SK-N-SH treated with all-trans-retinoic acid at 6 μM for 48 hours (cell line): ENCODE data around the gene ARL10.

Experiments used
- CSDC2 ChIP-seq: fragments of 250-450 bp; sonication (Bioruptor Pico); IDR thresholded peaks from 2 replicates; pipeline ENCODE4 v1.5.0; 2020; ENCODE audit warnings: mild to moderate bottlenecking, moderate library complexity
- POU6F1 ChIP-seq: fragments of 250-450 bp; sonication (Bioruptor Pico); IDR thresholded peaks from 2 replicates; pipeline ENCODE4 v1.8.0; 2021; ENCODE audit warnings: low read depth, mild to moderate bottlenecking, moderate library complexity, borderline replicate concordance
- PPARA ChIP-seq: fragments of 250-450 bp; sonication (Bioruptor Pico); IDR thresholded peaks from 2 replicates; pipeline ENCODE4 v1.5.0; 2020; ENCODE audit warnings: mild to moderate bottlenecking, borderline replicate concordance
- TSHZ2 ChIP-seq: fragments of 250-450 bp; sonication (Bioruptor Pico); IDR thresholded peaks from 2 replicates; pipeline ENCODE4 v1.5.0; 2020; ENCODE audit warnings: mild to moderate bottlenecking, moderate library complexity
- ZNF8 ChIP-seq: fragments of 450-650 bp; formaldehyde crosslinking; IDR thresholded peaks from 2 replicates; pipeline ENCODE4 v1.5.0; 2020; ENCODE audit warnings: mild to moderate bottlenecking, moderate library complexity

- TF ChIP-seq PPARA (CRISPR knock-in tag) (no peak), CSDC2 (CRISPR knock-in tag) (no peak), TSHZ2 (CRISPR knock-in tag) (no peak), ZNF8 (CRISPR knock-in tag) (no peak), POU6F1 (CRISPR knock-in tag) (no peak)
Observed at GRCh38 chr5:176410486-176411180, 45.3 kb downstream of the ARL10 start.
